Stimulated activated CD4-positive, alpha-beta T cell treated with anti-CD3 and anti-CD28 coated beads, Interleukin-2, amount 100 ng/mL, for 48 hours (primary cell): Measurements from ENCODE around the gene FBXL19.
A peak's percentile ranks its signal among the peaks of the same experiment; 100 is the strongest.

Source experiments
- DNase-seq, 2 donors: peaks; one replicate each; pipeline ENCODE4 v3.0.0-alpha.2; 2020

FBXL19 gene

GRCh38 chr16:30947859-30948666 lies 24.7 kb downstream of the FBXL19 start:
- no peak for DNase-seq

- peak in 1 of 2 donors; percentile 35 for DNase-seq
These were observed 25.6 kb downstream of the FBXL19 start, which contains the start of gene ORAI3 for GRCh38 chr16:30948667-30949649. TSS of gene ORAI3 (plus strand) at chr16:30949068. CDS start at chr16:30949290, 222 bp downstream.

- no peak for DNase-seq
These were observed 26.5 kb downstream of the FBXL19 start for GRCh38 chr16:30949650-30950515.

GRCh38 chr16:30950516-30951065 lies 27.2 kb downstream of the FBXL19 start:
- DNase-seq, result no peak

- DNase-seq, result no peak
These were observed 27.8 kb downstream of the FBXL19 start for GRCh38 chr16:30951193-30951592.

GRCh38 chr16:30951750-30952149 lies 28.4 kb downstream of the FBXL19 start:
- DNase-seq, result no peak

GRCh38 chr16:30953111-30953510 lies 29.7 kb downstream of the FBXL19 start:
- DNase-seq, result no peak

GRCh38 chr16:30953511-30954124 lies 30.2 kb downstream of the FBXL19 start:
- peak; percentile 55 to 59 for DNase-seq

GRCh38 chr16:30954993-30955392 lies 31.6 kb downstream of the FBXL19 start:
- no peak for DNase-seq

- DNase-seq, result peak; percentile 91 to 92
These were observed 33.5 kb downstream of the FBXL19 start for GRCh38 chr16:30956601-30957455.

GRCh38 chr16:30957456-30958174 lies 34.2 kb downstream of the FBXL19 start, which contains the start of gene SETD1A:
TSS of gene SETD1A (plus strand) at chr16:30957754. CDS start at chr16:30958732, 978 bp downstream.
- DNase-seq, result peak; percentile 95 to 96

- DNase-seq, result peak in 1 of 2 donors; percentile 33
These were observed 35.1 kb downstream of the FBXL19 start for GRCh38 chr16:30958175-30959079.

GRCh38 chr16:30961384-30961783 lies 38.0 kb downstream of the FBXL19 start:
- DNase-seq, result no peak

- no peak for DNase-seq
These were observed 40.6 kb downstream of the FBXL19 start for GRCh38 chr16:30963925-30964511.

GRCh38 chr16:30964574-30965226 lies 41.3 kb downstream of the FBXL19 start:
- no peak for DNase-seq

- DNase-seq, result no peak
These were observed 42.1 kb downstream of the FBXL19 start for GRCh38 chr16:30965436-30965835.

- no peak for DNase-seq
These were observed 42.8 kb downstream of the FBXL19 start for GRCh38 chr16:30966033-30966619.
